Smooth muscle cell of trachea (primary cell): Measurements from ENCODE around the gene SCUBE2. TPM values are rescaled to one million over a fixed set of nuclear protein-coding genes. Genes with fewer than 3 reads are reported as not detected.

ENCODE experiments used
- total RNA-seq: library from RNA; depleted of rRNA; stranded (reverse); fragments of >200 nt; gene quantifications from 2 replicates; pipeline ENCODE4 v1.2.1, GENCODE V29; 2014

Gene SCUBE2
- 1.5 and 2.2 TPM in 2 replicates for total RNA-seq

DNA sequence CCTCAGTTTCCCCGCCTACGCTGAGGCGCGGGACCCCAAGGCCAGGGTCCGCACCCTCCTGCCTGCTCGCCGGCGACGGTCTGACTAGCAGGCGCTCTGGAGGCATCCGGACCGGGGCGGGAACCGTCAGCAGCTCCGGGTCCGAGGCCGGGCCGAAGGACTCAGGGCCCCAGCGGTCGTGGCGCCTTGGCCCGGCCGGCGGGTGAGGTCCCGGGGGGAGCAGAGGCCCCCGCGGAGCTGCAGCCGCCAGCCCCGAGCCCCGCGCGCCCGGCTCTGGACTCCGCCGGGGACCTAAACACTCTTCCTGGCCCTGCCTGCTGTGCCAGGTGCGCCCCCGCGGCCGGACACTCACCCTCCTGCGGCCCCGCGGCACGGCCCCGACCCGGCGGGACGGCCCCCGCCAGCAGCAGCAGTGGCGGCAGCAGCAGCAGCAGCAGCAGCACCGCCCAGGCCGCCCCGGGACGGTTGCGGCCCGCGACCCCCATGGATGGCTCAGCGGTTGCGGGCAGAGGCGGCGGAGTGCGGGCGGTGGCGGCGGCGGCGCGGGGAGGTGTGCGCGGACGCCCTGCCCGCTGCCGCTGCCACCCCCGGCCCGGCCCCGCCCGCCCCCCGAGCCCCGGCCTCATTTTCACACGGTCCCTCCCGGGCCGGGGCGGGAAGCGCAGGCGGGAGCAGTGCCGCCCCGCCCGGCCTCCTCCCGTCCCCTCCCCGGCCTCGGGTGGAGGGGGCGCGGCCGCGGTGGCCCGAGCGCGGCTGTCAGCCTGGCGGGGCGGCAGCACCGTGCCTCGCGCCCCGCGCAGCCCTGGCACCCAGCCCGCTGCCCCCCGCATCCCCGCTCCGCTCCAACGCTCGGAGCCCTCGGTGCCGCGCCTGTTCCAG lies at the start of gene SCUBE2:
SCUBE2 (minus strand) TSS at position 556 of the 879 bp plus-strand sequence; CDS start at position 485, 71 bp downstream.

GRCh38 chr11:9003573-9004182 lies 87.7 kb downstream of the SCUBE2 start, which contains the start of gene NRIP3:
Gene NRIP3 (minus strand): TSS chr11:9004001. CDS start chr11:9003935, 66 bp downstream.

Other genes with a start within 250 kb of the SCUBE2 start
- gene AKIP1, start 180.4 kb downstream of the SCUBE2 start, total RNA-seq = 39.0 and 52.6 TPM in 2 replicates
- not detected in 2 replicates for gene C11orf16, start 158.7 kb downstream of the SCUBE2 start, total RNA-seq
- not detected in 2 replicates for gene ASCL3, start 148.6 kb downstream of the SCUBE2 start, total RNA-seq
- 41.5 and 43.5 TPM in 2 replicates for gene TMEM9B, start 127.2 kb downstream of the SCUBE2 start, total RNA-seq
- 14.1 and 21.7 TPM in 2 replicates for gene NRIP3, start 87.6 kb downstream of the SCUBE2 start, total RNA-seq
- 122 and 167 TPM in 2 replicates for gene DENND5A, start 173.8 kb upstream of the SCUBE2 start, total RNA-seq
- gene TMEM41B, start 223.0 kb upstream of the SCUBE2 start, total RNA-seq = 47.5 and 52.7 TPM in 2 replicates